NCI-H69 (cell line): ENCODE measurements around the gene PPP1R15B.
A peak's percentile ranks its signal among the peaks of the same experiment; 100 is the strongest.

Experiments used
- DNase-seq: peaks from one replicate; lab custom pipeline; 2025; lab: John Stamatoyannopoulos, UW

Gene PPP1R15B

GRCh38 chr1:204366759-204367158, 44.9 kb downstream of the PPP1R15B start:
- DNase-seq: peak; percentile 37

- DNase-seq: peak; percentile 79
These were observed 48.1 kb downstream of the PPP1R15B start for GRCh38 chr1:204363335-204364114.

GRCh38 chr1:204362984-204363334, 48.7 kb downstream of the PPP1R15B start:
- no peak for DNase-seq

- no peak for DNase-seq
These were observed 49.8 kb downstream of the PPP1R15B start for GRCh38 chr1:204361781-204362180.

- no peak for DNase-seq
These were observed 50.3 kb downstream of the PPP1R15B start for GRCh38 chr1:204361341-204361771.

GRCh38 chr1:204360314-204360713, 51.3 kb downstream of the PPP1R15B start:
- no peak for DNase-seq

GRCh38 chr1:204359474-204360255, 52.0 kb downstream of the PPP1R15B start, which contains the start of gene PLEKHA6:
PLEKHA6 (minus strand) TSS chr1:204359929; CDS start chr1:204273727, 86,202 bp downstream.
- DNase-seq: peak; percentile 64

GRCh38 chr1:204359131-204359473, 52.5 kb downstream of the PPP1R15B start:
- no peak for DNase-seq

- DNase-seq: no peak
These were observed 53.0 kb downstream of the PPP1R15B start for GRCh38 chr1:204358605-204359004.

- DNase-seq: peak; percentile 43
These were observed 53.8 kb downstream of the PPP1R15B start for GRCh38 chr1:204357551-204358490.

- DNase-seq: no peak
These were observed 54.6 kb downstream of the PPP1R15B start for GRCh38 chr1:204356997-204357396.

GRCh38 chr1:204355913-204356312, 55.7 kb downstream of the PPP1R15B start:
- no peak for DNase-seq

GRCh38 chr1:204354579-204354978, 57.0 kb downstream of the PPP1R15B start:
- no peak for DNase-seq
